ENCODE data around the gene CGRRF1.

Gene CGRRF1

DNA sequence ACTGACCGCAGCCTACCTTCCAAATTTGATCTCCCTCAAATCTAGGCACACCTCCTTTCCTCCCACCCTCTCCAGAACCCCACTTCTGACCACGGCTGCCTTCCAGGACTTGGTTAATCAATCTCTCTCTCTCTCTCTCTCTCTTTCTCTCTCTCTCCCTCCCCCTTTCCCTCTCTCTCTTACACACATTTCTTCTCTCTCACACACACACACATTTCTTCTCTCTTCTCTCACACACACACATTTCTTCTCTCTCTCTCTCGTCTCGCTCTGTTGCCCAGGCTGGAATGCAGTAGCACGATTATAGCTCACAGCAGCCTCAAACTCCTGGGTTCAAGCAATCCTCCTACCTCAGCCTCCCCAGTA lies 20.4 kb upstream of the CGRRF1 start:
- TF ChIP-seq, protein P1, sequence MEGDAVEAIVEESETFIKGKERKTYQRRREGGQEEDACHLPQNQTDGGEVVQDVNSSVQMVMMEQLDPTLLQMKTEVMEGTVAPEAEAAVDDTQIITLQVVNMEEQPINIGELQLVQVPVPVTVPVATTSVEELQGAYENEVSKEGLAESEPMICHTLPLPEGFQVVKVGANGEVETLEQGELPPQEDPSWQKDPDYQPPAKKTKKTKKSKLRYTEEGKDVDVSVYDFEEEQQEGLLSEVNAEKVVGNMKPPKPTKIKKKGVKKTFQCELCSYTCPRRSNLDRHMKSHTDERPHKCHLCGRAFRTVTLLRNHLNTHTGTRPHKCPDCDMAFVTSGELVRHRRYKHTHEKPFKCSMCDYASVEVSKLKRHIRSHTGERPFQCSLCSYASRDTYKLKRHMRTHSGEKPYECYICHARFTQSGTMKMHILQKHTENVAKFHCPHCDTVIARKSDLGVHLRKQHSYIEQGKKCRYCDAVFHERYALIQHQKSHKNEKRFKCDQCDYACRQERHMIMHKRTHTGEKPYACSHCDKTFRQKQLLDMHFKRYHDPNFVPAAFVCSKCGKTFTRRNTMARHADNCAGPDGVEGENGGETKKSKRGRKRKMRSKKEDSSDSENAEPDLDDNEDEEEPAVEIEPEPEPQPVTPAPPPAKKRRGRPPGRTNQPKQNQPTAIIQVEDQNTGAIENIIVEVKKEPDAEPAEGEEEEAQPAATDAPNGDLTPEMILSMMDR (IDR thresholded peaks at IDR 0.05; ENCODE audit: borderline replicate concordance, insufficient read depth, low read depth, low read length) = no peak

DNA sequence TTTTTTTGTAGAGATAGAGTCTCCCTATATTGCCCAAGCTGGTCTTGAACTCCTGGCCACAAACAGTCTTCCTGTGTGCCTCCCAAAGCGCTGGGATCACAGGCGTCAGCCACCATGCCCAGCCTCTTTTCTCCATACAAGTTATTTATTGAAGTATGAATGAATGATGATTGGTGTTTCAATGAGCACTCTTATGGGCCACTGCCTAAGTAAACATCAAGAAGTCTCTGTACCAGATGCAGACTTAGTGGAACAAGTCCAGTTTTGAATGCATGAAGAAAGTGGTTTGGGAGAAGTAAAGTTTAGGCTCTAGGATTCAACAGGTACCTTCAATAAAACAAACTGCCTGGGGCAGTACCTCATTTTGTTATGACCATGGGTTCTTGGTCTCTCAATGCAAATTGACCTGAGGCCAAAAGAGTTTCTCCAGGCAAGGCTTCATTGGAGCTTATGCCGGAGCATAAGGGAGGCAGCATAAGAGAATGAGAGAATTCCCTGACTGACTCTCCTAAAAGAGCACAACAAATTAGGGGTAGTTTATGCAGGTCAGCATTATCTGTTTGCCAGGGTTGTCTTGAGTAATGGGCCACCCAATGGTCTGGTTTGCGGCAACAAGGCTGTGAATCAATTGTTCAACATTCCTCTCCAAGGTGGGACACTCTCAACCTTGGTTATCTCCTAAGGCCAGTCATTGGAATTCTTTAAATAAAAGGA lies 19.8 kb upstream of the CGRRF1 start:
- peak overlapping the region; percentile 97 for H3K4me3 ChIP-seq (ENCODE audit: low read depth, low read length)
- TF ChIP-seq, protein P1 (IDR thresholded peaks at IDR 0.05; ENCODE audit: borderline replicate concordance, insufficient read depth, low read depth, low read length) = no peak

More for the DNA sequence above, 20.4 kb upstream of the CGRRF1 start:
- H3K4me3 ChIP-seq (ENCODE audit: low read depth, low read length) = peak overlapping the region; percentile 97

DNA sequence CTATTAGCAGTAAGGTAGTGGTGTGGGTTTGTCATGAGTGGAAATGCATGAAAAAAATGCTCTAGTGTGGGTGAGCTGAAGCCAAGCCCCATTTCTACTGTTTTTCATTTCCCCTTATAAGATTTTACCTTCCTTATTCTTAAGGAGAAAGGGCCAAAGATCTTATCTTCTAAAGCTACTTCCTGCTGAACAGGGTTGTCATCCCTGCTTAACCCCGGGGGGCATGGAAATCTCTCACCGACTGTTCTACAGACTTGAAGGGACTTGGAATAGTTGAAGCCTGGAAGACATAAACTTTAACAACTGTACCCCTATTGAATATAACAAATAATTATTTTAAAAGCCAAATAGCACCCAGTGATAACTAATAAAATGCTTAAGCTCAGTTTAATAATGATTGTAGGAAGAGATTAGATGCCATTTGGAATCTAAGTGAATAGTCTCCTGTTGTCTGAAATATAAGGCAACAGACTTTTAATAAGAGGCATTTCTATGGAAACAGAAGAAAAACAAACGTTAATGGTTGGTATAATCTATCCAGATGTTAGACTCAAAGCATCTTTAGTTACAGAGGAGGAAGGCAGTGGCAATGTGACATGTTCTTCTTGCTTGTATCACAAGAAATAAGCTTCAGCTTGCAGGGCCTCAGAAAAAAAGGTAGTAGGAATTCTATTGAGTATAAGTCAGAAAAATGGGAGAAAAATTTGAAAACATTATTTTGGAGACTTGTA lies 19.1 kb upstream of the CGRRF1 start:
- TF ChIP-seq, protein P1 (IDR thresholded peaks at IDR 0.05; ENCODE audit: borderline replicate concordance, insufficient read depth, low read depth, low read length) = no peak
- no peak overlapping the region for H3K4me3 ChIP-seq (ENCODE audit: low read depth, low read length)

DNA sequence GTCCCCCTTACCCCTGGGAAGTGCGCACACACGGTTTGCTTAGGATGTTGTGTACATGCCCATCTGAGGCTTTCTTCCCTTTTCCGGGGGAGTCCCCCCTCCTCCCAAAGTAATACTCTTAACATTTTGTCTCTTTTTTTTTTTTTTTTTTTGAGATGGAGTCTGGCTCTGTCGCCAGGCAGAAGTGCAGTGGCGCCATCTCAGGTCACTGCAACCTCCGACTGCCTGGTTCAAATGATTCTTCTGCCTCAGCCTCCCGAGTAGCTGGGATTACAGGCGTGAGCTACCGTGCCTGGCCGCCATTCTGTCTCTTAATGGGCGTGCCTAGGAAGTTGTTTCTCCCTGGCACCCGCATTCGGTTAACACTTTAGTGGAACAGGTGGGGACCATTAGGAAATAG lies 16.4 kb upstream of the CGRRF1 start:
- TF ChIP-seq, protein P1 (IDR thresholded peaks at IDR 0.05; ENCODE audit: borderline replicate concordance, insufficient read depth, low read depth, low read length) = no peak
- H3K4me3 ChIP-seq (ENCODE audit: low read depth, low read length) = no peak overlapping the region

DNA sequence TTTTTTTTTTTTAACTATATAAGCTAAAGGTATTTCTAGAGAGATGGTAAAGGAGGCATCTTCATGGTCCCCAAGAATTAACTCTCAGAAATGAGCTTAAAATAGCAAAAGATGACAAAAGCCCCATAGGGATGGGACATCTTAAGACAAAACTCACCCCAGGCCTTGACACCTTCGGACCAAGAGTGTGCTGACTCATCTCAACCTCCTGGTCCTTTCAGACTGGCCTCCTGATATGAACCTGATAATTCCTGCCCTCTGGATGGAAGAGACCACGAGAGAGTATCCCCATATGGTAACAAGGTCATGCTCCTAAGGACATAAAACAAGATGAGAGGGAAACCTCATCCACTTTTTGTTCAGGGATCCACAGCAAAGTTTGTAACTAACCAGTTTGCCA lies 12.5 kb upstream of the CGRRF1 start:
- TF ChIP-seq, protein P1 (IDR thresholded peaks at IDR 0.05; ENCODE audit: borderline replicate concordance, insufficient read depth, low read depth, low read length) = no peak
- no peak overlapping the region for H3K4me3 ChIP-seq (ENCODE audit: low read depth, low read length)

DNA sequence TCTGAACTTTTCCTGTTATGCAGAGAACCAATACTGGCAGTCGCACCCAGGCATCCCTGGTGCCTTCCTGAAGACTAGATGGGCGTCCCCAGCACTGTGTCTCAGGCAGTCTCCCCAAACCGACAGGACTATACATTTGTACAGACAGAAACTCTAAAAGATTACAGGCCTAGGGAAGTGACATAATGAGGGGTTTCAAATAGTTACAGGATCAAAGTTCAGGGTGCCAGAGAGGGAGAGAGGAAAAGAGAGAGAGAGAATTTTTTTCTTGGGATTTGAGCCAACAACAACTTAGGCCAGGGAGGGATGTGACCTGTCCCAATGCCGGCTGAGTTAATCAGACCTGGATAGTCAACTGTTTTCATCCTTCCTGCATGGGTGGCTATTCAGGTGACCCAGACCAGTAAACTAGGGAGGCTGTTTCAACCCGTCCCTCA lies 11.6 kb upstream of the CGRRF1 start:
- H3K4me3 ChIP-seq (ENCODE audit: low read depth, low read length) = no peak overlapping the region
- TF ChIP-seq, protein P1 (IDR thresholded peaks at IDR 0.05; ENCODE audit: borderline replicate concordance, insufficient read depth, low read depth, low read length) = no peak

DNA sequence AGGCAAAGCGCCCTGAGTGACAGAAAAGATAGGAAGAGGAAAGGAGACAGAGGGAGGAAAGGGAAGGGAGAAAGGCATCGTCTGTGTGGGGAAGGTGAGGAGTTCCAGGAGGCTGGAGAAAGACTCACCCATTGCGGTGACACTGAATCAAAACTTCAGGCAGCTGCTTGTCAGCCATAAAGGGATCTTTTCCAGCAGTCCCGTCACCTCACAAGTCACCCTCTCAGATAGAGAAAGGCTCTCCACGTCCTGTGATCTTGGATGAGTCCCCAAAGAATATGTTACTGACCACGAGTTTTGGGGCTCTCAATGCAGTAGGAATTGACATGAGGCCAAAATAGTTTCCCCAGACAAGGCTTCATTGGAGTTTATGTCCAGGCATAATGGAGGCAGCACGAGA lies 11.1 kb upstream of the CGRRF1 start:
- TF ChIP-seq, protein P1 (IDR thresholded peaks at IDR 0.05; ENCODE audit: borderline replicate concordance, insufficient read depth, low read depth, low read length) = no peak
- no peak overlapping the region for H3K4me3 ChIP-seq (ENCODE audit: low read depth, low read length)

All from GM12875 (cell line).